ENCODE results near the gene ZNF236. TPM values are rescaled to one million over a fixed set of nuclear protein-coding genes. Genes with fewer than 3 reads are reported as not detected.

ZNF236 gene
- total RNA-seq, 6 donors from 2014 or later: 9.0 to 27.2 (median 14.8) TPM

DNA sequence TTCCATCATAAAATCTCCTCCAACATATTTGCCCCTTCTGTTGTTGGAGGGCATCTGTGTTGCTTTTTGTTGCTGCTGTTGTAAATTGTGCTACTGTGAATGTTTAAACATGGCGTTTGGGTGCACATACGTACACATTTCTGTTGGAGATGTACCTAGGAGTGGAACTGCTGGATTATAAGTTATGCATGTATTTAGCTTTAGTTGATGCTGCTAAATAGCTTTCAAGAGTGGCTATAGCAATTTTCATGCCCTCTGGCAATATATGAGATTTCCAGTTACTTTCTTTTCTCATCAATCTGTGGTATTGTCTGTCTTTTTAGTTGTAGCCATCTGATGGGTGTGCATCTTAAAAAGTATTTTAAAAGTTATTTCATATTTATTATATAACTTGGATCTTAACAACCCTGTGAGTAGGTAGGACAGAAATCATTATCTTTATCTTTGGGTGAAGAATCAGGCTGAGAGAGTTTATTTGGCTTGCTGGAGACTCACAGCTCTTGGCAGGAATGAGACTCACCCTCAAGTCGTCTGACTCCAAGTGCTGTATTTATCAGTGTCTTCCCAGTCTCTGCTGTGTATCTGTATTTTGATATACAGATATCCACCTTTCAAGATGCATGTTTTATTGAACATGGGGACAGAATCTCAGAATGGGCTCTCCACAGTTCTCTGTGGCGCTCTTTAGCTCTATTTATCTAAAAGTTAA is 16.9 kb downstream of the ZNF236 start:
- H3K36me3 ChIP-seq: no peaks in the 10 kb centered on the region
- no peaks in the 10 kb centered on the region for H3K9me3 ChIP-seq
- WGBS, 2 donors: 78 to 81% methylated on average over 4 of the region's 4 CpGs
- H3K27me3 ChIP-seq: no peaks in the 10 kb centered on the region
- ATAC-seq (ENCODE audit: low FRiP score in 2 of 2): no peak
- TF ChIP-seq, protein P1, sequence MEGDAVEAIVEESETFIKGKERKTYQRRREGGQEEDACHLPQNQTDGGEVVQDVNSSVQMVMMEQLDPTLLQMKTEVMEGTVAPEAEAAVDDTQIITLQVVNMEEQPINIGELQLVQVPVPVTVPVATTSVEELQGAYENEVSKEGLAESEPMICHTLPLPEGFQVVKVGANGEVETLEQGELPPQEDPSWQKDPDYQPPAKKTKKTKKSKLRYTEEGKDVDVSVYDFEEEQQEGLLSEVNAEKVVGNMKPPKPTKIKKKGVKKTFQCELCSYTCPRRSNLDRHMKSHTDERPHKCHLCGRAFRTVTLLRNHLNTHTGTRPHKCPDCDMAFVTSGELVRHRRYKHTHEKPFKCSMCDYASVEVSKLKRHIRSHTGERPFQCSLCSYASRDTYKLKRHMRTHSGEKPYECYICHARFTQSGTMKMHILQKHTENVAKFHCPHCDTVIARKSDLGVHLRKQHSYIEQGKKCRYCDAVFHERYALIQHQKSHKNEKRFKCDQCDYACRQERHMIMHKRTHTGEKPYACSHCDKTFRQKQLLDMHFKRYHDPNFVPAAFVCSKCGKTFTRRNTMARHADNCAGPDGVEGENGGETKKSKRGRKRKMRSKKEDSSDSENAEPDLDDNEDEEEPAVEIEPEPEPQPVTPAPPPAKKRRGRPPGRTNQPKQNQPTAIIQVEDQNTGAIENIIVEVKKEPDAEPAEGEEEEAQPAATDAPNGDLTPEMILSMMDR (IDR thresholded peaks at IDR 0.05): no peak
- TF ChIP-seq POLR2A (IDR thresholded peaks at IDR 0.05): no peak
- TF ChIP-seq POLR2AphosphoS5 (IDR thresholded peaks at IDR 0.05): no peak
- TF ChIP-seq EP300 (IDR thresholded peaks at IDR 0.05): no peak
- no peak for DNase-seq
- no peak overlapping the region for H3K27ac ChIP-seq
- H3K4me1 ChIP-seq: peaks cover 0 to 4% (median 1%) of the 10 kb centered on the region in 4 donors
- no peak overlapping the region for H3K4me3 ChIP-seq

GRCh38 chr18:76842837-76843530 is 20.6 kb downstream of the ZNF236 start:
- H3K27me3 ChIP-seq: no peaks in the 10 kb centered on the region
- H3K4me3 ChIP-seq: no peak overlapping the region
- H3K4me1 ChIP-seq: peaks cover 0 to 6% (median 3%) of the 10 kb centered on the region in 4 donors
- WGBS, 2 donors: 66 to 75% methylated on average over 6 of the region's 6 CpGs
- no peaks in the 10 kb centered on the region for H3K36me3 ChIP-seq
- H3K27ac ChIP-seq: no peak overlapping the region
- TF ChIP-seq POLR2A (IDR thresholded peaks at IDR 0.05): no peak
- TF ChIP-seq, protein P1 (IDR thresholded peaks at IDR 0.05): no peak
- no peak for TF ChIP-seq EP300 (IDR thresholded peaks at IDR 0.05)
- TF ChIP-seq POLR2AphosphoS5 (IDR thresholded peaks at IDR 0.05): no peak
- DNase-seq: no peak
- no peak for ATAC-seq (ENCODE audit: low FRiP score in 2 of 2)
- H3K9me3 ChIP-seq: no peaks in the 10 kb centered on the region

GRCh38 chr18:76844144-76844543 is 21.8 kb downstream of the ZNF236 start:
- ATAC-seq (ENCODE audit: low FRiP score in 2 of 2): no peak
- H3K27me3 ChIP-seq: no peaks in the 10 kb centered on the region
- 82 to 86% methylated on average over 4 of the region's 4 CpGs for WGBS, 2 donors
- H3K9me3 ChIP-seq: no peaks in the 10 kb centered on the region
- H3K4me3 ChIP-seq: no peak overlapping the region
- no peaks in the 10 kb centered on the region for H3K36me3 ChIP-seq
- no peak overlapping the region for H3K27ac ChIP-seq
- H3K4me1 ChIP-seq: peaks cover 0 to 6% (median 3%) of the 10 kb centered on the region in 4 donors
- DNase-seq: no peak
- TF ChIP-seq EP300 (IDR thresholded peaks at IDR 0.05) (no peak), POLR2AphosphoS5 (IDR thresholded peaks at IDR 0.05) (no peak), POLR2A (IDR thresholded peaks at IDR 0.05) (no peak)
- TF ChIP-seq, protein P1 (IDR thresholded peaks at IDR 0.05): no peak

GRCh38 chr18:76844742-76845477 is 22.6 kb downstream of the ZNF236 start:
- Histone ChIP-seq H3K36me3 (no peaks in the 10 kb centered on the region), H3K4me3 (no peak overlapping the region), H3K9me3 (no peaks in the 10 kb centered on the region), H3K27me3 (no peaks in the 10 kb centered on the region), H3K4me1 (peaks cover 0 to 6% (median 3%) of the 10 kb centered on the region in 4 donors), H3K27ac (no peak overlapping the region)
- WGBS, 2 donors: 73 to 76% methylated on average over 4 of the region's 4 CpGs
- TF ChIP-seq POLR2AphosphoS5 (IDR thresholded peaks at IDR 0.05) (no peak), POLR2A (IDR thresholded peaks at IDR 0.05) (no peak), EP300 (IDR thresholded peaks at IDR 0.05) (no peak)
- TF ChIP-seq, protein P1 (IDR thresholded peaks at IDR 0.05): no peak
- DNase-seq: no peak
- ATAC-seq (ENCODE audit: low FRiP score in 2 of 2): no peak
